HG03432 (cell line): Measurements from ENCODE around the gene KCNH5.

Experiments
- ATAC-seq: cut with Tn5 transposase; IDR thresholded peaks from one replicate; pipeline ENCODE4 v1.9.1; 2021; ENCODE audit warnings: mild to moderate bottlenecking, moderate library complexity; ENCODE audit not compliant: unreplicated experiment

The KCNH5 gene

DNA sequence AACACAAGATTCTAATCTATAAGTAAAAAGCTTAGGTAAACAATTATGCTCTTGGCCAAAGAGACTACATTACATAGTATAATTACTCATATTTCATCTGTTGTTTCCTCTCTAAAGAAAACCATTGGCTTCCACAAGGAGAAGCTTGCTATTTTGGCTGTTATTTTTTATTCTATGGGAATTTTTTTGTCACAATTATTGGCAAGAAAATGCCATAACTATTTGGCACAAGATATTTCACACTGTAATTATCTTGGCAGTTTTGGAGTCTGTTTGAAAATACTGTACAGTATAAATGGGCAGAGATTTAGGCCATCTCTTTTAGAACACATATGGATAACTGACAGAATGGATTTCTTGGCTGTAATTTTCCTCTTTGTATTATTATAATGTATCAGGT lies 51.2 kb downstream of the KCNH5 start:
- ATAC-seq: no peak

DNA sequence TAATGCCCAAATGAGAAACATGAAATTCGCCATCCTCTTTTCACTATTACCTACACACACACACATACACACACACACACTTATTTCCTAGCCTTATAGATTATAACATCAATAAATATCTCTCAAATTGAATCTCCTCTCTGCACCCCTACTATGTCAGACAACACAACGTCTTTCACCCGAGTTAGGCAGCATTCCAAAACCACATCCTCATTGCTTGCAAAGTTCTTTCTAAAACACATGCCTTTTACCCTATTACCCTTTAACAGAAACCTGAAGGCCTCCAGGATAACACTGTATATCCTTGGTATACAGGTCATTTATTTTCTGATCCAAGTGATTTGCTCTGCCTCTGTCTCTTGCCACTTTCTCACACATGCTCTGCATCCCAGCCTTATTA lies 56.3 kb downstream of the KCNH5 start:
- no peak for ATAC-seq

DNA sequence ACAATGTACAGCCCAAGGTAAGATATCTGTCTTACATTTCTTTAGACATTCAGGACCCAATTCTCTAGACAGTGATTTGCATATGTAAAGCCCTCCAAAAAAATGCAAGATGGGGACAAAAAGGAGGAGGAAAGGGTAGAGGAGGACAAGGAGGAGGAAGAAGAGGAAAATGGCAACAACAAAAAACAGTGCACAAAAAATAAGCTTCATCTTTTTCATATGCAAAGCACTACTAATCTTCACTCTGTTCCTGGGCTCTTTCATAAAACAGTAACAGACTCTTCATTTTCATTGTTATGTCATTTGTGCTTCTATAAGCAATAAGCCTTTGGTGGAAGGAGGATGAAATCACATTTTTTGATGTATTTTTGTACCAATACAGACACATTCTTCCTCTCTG lies 61.4 kb downstream of the KCNH5 start:
- ATAC-seq: no peak

DNA sequence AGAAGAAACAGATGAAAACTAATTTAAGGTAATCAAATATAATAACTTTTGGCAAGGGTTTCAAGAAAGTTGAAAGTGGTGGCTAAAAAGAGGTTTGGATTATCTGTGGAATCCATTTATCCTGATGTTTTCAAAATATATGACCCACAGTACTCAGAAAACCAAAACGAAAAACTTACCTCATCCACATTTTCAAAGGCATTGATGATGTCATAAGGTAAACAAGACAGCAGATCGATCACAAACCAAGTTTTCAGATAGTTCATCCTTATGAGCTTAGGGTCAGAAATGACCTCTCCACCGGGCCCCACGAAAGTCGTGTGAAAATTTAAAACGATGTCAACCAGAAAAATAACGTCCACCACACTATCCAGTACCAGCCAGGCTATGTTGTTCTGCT lies 64.6 kb downstream of the KCNH5 start:
- no peak for ATAC-seq

DNA sequence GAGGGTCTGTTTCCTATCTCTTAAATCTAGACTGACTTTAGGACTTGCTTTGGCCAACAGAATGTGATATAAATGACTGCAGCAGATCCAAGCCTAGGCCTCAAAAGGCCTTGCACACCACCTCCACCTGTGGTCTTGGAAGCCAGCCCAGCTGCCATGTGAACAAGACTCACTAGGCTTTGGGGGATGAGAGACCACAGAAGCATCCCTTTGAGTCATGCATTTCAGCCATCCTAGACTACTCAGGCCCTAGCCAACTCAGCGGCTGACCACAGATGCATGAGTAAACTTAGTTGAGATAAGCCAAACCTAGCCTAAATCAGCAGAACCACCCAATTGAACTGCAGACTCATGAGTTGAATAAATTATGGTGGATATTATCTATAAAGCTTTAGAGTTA lies 87.7 kb downstream of the KCNH5 start:
- no peak for ATAC-seq

DNA sequence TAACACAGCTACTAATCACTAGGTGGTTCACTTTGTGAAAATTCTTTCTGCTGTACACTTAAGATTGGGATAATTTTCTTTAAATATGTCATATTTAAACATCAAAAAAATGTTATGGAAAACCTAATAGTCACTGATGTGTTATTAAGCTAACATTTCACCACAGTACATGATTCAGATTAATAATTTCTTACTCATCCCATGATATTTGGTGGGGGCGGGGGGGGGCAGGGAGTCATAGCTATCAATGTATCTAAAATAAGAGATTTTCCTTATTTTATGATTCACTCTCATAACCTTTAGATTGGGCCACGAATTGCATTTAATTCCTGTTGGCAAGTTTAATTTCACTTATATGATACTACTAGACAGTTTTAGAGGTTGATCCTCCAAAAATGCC lies 88.8 kb downstream of the KCNH5 start:
- no peak for ATAC-seq

DNA sequence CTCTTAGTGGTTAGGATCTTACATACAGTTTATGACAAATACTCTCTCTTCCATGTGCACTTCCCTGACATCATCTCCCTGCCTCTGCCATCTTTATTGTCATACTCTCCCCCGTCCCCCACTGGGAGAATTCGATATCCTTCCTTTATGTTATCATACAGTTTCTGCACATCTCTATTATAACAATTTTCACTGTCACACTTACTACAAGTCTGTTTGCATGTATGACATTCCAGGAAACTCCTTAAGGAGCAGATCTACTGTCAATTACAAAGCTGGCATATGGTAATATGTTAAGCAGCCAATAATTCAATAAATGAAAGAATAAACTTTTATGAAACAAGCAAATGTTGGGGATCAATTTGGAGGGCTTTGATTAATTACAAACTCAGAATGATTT lies 91.1 kb downstream of the KCNH5 start:
- no peak for ATAC-seq

DNA sequence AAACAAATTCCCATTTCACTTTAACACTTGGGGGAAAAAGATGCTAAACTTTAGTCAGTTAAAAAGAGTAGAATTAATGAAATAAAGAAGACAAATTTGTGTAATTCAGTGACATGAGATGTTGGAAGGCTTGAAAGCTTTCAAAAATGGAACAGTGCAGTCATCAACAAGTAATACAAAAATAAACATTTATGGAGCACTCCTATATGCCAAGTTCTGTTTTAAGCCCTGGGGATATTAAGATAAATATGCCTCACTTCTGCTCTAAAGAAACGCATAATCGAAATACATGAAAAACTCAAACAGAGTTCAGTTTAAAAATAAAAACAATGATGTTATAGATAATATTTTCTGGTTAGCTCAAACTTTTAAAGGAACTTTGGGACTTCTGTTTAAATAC lies 93.0 kb downstream of the KCNH5 start:
- no peak for ATAC-seq

DNA sequence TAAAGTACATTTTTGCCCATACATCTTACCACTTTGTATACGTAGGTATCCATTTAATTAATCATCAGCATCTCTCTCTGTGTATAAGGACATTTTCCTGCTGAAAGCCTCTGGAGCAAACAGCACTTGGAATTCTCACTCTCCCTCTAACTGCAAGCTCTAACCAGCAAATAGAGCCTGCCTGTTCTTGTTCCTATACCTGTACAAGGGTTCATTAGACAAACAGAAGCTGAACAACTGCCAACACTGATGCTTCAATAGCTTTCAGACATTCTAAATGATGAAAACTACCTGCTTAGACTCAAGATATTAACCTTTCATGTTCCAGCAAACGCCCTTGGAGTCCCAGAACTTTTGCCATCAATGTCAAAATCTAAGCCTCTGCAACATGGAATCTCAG lies 98.0 kb downstream of the KCNH5 start:
- no peak for ATAC-seq

DNA sequence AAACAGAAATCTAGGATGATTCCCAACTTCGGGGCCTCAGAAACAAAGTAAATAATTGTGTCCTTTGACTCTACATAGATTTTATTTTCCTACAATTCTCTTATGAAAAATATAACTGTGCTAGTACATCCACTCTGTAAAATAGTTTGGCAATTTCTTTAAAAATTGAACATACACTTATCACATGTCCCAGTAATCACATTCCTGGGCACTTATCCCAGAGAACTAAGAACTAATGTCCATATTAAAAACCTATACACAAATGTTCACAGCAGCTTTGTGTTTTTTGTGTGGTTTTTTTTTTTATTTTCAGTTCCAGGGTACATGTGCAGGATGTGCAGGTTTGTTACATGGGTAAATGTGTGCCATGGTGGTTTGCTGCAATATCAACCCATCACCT lies 99.0 kb downstream of the KCNH5 start:
- no peak for ATAC-seq

DNA sequence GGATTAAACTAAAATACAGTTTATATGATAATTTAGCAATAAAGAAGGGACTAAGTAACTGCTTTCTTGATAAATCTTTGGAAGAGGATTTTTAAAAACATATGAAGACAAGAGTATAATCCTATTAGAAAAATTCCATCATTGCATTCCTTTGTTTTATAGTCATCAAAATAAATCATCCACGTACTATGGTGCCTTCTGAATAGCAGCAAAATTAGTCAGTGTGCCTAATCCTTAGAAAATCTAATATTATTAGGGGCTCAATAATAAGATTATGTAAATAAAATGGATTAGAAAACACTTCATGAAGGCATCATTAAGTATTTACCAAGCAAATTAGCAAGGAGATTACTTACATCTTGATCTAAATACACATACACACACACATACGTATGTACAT lies 102.1 kb downstream of the KCNH5 start:
- ATAC-seq: no peak

DNA sequence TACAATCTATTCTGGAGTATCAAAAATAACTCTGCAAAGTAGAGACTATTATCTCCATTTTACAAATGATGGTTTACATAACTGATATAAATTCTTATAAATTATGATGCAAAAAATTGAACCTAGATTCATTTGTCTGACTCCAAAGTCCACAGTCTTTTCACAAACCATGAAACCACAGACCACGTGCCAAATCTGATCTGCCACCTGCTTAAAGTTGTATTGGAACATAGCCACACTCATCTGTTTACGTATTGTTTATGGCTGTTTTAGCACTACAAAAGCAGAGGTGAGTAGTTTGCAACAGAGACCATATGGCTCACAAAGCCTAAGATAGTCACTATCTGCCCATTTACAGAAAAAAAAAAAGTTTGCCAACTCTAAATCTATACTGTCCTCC lies 105.3 kb downstream of the KCNH5 start:
- ATAC-seq: no peak

DNA sequence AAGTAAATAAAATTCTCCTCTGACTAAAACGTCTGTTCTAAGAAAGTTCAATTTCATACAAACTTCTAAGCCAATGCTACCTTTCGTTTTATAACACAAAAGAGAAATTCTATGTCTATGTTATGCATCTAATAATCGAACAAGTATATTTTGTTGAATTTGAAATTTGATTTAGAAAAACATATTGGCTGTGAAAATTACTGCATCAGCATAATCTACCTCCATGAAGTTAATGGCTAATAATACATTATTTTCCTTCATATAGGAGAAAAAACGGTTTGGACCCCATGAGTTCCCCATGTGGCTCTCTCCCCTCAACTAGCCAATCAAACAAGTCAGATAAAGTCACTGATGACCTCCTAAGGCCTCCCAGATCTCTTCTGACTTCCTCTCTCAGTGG lies 106.5 kb downstream of the KCNH5 start:
- no peak for ATAC-seq

DNA sequence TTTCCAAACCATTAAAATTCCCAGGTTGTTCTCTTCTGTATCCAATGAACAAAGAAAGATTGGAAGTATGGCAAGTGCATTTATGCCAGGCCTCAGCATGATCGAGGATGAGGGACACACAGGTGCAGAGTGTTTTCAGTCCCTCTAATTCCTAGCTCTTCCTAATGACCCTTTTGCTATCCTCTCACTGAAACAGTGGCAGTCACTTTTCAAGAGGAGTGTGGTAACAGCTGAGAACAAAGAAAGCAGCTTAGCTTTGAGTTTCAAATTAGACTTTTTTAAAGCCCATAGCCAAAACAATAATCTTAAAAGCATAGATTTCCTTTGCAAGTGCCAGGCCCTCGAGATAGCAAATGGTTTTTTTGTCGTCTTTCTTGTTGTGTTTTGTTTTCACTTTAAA lies 110.8 kb downstream of the KCNH5 start:
- no peak for ATAC-seq

DNA sequence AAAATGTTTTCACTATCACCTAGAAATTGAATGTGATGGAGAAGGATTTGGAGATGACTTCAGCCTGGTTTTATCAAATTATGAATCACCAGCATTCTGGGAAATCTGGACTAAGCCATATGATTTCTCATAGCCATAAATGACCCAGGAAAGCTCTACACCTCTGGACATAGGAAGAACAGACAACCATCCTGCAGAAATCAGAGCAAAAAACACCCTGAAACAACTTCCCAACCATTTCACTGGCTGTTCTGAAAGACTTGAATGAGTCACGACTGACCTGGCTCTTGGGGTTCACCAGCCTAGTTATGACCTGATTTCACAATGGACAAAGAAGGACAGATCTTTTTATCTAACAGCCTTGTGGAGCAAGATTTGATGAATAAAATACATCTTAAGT lies 123.8 kb downstream of the KCNH5 start:
- no peak for ATAC-seq

DNA sequence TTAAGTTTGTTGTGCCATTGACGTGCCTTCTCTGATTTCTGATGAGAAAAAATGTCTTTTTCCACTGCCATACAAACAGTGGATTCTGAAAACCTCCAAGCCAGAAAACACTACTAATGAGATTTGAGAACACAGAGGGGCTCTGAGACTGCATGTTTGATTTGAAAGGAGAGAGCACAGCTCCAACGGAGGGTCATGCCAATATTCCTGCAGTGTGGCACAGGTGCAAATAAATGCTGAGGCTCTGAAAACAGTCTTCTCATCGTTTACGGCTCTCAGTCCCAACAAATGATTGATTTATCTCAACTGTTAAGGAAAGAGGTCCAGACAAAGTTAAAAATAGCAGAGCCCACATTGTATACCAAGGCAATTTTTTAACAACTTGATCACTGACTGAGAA lies 128.7 kb downstream of the KCNH5 start:
- no peak for ATAC-seq

DNA sequence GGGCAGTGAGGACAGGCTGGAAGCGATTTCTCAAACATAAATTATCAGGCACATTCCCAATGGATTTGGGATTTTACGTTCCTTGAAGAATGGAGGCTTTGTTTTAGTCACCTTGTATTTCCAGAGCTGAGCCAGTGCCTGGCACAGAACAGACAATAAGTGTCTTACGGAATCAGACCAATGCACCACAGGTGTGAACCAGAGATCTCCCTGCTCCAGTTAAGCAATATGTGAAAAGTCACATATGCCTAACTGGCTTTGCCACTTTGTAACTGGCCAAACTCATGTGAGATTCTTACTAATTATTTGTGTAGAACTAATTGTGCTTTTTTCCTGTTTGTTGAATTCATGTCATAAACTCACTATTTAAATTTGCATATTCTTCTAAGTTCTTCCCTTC lies 130.4 kb downstream of the KCNH5 start:
- no peak for ATAC-seq

DNA sequence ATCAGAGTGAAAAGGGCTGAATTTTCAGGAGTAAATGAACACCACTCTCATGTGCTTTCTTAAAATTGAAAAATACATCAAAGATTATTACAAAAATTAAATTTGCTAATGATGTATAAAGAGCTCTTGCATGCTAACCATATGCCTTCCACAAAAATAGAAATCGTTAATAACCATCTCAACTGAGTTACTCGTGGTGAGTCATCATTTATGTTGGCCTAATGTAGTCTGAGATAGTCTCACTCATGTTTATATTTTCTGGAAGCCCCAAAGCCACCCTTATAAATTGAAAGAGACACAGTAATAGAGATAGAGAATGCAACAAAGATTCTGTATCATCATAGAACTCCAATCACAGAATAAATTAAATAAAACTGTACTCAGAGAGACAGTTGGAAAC lies 131.2 kb downstream of the KCNH5 start:
- no peak for ATAC-seq

DNA sequence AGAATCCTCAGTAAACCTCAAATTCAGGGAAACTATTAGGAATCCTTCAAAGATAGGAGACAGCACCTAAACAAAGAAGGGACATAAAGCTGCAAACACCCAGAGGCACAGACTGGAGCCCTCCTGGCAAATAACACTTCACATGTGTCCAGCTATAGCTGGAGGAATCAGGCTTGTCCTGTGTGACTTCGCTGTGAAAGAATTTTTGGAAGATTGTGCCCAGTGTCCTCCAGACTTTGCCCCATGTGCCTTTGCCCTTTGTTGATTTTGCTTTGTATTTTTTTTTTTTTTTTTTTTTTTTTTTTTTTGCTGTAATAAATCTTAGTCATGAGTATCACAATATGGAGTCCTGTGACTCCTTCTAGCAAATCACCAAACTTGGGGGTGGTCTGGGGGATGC lies 136.8 kb downstream of the KCNH5 start:
- no peak for ATAC-seq

DNA sequence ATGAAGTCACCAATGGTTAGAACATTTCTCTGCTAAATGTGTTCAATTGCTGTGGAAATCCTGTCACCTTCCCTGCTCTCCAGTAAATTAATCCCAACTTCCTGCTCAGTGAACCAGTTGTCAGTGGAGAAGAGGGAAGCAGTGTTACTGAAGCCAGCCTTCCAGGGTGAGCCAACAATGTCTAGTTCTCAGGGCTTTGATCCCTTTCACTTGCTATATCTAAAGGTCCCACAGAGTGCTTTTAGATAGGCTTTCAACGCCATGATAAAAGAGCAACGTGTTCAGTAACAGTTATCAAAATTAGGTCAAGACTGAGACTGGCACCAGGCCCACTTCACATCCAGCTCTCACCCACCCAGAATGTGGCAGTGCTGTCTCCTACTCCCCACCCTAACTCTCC lies 139.7 kb downstream of the KCNH5 start:
- no peak for ATAC-seq

DNA sequence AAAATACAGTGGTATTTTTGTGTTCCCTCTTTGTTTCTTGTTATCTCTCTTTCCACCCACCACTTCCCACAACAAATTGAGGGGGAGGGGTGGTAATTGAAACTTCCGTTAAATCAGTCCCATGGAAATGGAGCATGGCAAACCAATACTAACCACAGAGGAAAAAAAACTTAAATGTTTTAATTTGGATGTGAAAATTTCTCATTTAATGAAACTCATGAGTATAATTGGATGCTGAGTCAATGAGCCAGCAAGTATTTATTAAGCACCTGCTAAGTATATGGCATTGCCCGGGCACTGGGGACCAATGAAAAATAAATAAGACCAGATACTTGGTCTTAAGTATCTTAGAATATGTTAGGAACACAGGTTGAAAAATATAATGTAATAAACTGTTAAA lies 147.5 kb downstream of the KCNH5 start:
- no peak for ATAC-seq

DNA sequence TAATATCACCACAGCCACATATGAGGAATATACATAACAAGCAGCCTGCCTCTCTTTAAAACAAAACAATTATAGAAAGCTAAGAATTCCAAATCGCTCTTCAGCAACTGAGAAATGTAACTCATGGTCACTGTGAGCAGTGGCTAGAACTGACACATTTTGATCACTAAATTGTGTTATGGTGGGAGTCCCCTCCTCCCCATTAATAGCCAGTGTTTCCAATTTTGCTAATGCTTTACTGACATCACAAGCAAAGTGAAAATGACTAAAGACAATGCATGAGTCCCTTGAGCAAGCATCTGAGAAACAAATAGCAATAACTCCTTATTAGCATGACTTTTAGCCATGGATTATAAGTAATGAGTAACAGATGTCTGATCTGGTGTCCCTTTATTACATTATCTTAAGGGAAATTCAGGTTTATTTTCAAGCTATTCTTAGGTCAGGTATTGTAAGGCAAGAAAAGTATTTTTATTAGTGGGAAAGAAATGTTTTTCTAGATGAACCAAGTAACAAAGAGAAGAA lies 148.3 kb downstream of the KCNH5 start:
- ATAC-seq: no peak

DNA sequence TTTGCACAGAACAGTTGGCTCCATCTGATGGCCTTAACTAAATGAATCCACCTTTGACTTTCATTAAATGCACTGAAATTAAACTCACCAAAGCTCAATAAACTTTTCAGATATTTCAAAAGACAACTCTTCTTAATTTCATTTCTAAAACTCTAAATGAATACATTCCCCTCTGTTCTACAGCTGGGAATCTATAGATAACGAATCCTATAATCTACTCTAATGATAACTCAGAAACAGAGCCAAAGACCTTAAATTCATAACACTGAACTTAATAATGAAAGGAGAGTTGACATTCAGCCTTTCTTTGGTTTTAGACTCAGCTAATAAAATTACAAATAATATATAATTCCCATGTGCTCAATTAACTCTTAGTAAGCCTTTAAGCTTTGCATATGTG lies 150.5 kb downstream of the KCNH5 start:
- ATAC-seq: no peak

DNA sequence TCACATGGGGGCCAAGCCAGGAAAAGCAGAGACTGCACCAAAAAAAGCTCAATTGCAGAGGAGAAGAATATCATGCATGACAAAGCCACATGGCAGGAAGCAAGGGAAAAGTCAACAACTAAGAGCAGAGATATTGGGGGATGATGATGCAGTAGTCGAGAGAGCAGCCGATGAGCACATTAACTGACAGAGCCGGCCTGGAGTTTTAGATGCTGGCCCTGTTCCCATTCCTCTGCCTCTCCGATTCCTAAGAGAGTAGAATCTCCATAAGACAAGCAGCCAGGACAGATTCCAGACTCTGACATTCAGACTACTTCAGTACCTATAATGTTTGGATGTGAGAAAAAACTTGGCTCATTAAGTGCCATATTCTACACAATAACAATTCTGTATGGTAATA lies 155.9 kb downstream of the KCNH5 start:
- no peak for ATAC-seq
